GM19193 (cell line): ENCODE results near the gene PHLDA2.
A peak's percentile ranks its signal among the peaks of the same experiment; 100 is the strongest.

Experiments
- POLR2A ChIP-seq: IDR thresholded peaks from 4 replicates; pipeline ENCODE4 v1.6.1; 2011; ENCODE audit not compliant: insufficient read depth, insufficient read length; ENCODE audit errors: extremely low read depth

Gene PHLDA2

GRCh38 chr11:2952290-2952689 lies 23.1 kb upstream of the PHLDA2 start:
- no peak for TF ChIP-seq POLR2A

- TF ChIP-seq POLR2A, result no peak
Observed at GRCh38 chr11:2951231-2952110, 22.3 kb upstream of the PHLDA2 start.

- no peak for TF ChIP-seq POLR2A
Observed at GRCh38 chr11:2950825-2951224, 21.6 kb upstream of the PHLDA2 start.

GRCh38 chr11:2949920-2950319 lies 20.7 kb upstream of the PHLDA2 start:
- no peak for TF ChIP-seq POLR2A

GRCh38 chr11:2947744-2948143 lies 18.5 kb upstream of the PHLDA2 start:
- TF ChIP-seq POLR2A, result no peak

- no peak for TF ChIP-seq POLR2A
Observed at GRCh38 chr11:2945757-2946287, 16.6 kb upstream of the PHLDA2 start.

- no peak for TF ChIP-seq POLR2A
Observed at GRCh38 chr11:2945031-2945756, 16.0 kb upstream of the PHLDA2 start.

GRCh38 chr11:2944530-2944929 lies 15.3 kb upstream of the PHLDA2 start:
- TF ChIP-seq POLR2A, result no peak

- TF ChIP-seq POLR2A, result no peak
Observed at GRCh38 chr11:2943711-2944118, 14.5 kb upstream of the PHLDA2 start.

GRCh38 chr11:2942872-2943710 lies 13.9 kb upstream of the PHLDA2 start:
- TF ChIP-seq POLR2A, result peak; percentile 26

GRCh38 chr11:2942447-2942846 lies 13.2 kb upstream of the PHLDA2 start:
- no peak for TF ChIP-seq POLR2A

- no peak for TF ChIP-seq POLR2A
Observed at GRCh38 chr11:2940921-2941821, 12.0 kb upstream of the PHLDA2 start.

- TF ChIP-seq POLR2A, result no peak
Observed at GRCh38 chr11:2940147-2940920, 11.1 kb upstream of the PHLDA2 start.
